ENCODE data around the gene PDZRN3. TPM values are rescaled to one million over a fixed set of nuclear protein-coding genes. Genes with fewer than 3 reads are reported as not detected.

PDZRN3 gene
- total RNA-seq, 2 experiments from 2014 or later = not detected

GRCh38 chr3:73597476-73597875 lies 27.3 kb downstream of the PDZRN3 start:
- H3K36me3 Mint-ChIP-seq (ENCODE audit: low read depth) = no peaks in the 10 kb centered on the region
- H3K27me3 Mint-ChIP-seq = no peaks in the 10 kb centered on the region
- H3K27ac Mint-ChIP-seq = no peak overlapping the region
- no peaks in the 10 kb centered on the region for H3K4me1 Mint-ChIP-seq
- CTCF ChIA-PET = no interaction called here
- DNase-seq = no peak
- H3K9me3 Mint-ChIP-seq = no peaks in the 10 kb centered on the region
- no peak overlapping the region for H3K4me3 Mint-ChIP-seq
- POLR2A ChIA-PET = no interaction called here

GRCh38 chr3:73592154-73593144 lies 32.3 kb downstream of the PDZRN3 start:
- H3K4me3 Mint-ChIP-seq = no peak overlapping the region
- H3K27me3 Mint-ChIP-seq = no peaks in the 10 kb centered on the region
- POLR2A ChIA-PET = no interaction called here
- CTCF ChIA-PET = no interaction called here
- no peak overlapping the region for H3K27ac Mint-ChIP-seq
- H3K36me3 Mint-ChIP-seq (ENCODE audit: low read depth) = no peaks in the 10 kb centered on the region
- H3K9me3 Mint-ChIP-seq = no peaks in the 10 kb centered on the region
- H3K4me1 Mint-ChIP-seq = no peaks in the 10 kb centered on the region
- no peak for DNase-seq

- H3K4me3 Mint-ChIP-seq = no peak overlapping the region
- POLR2A ChIA-PET = no interaction called here
- CTCF ChIA-PET = no interaction called here
- H3K4me1 Mint-ChIP-seq = no peaks in the 10 kb centered on the region
- H3K9me3 Mint-ChIP-seq = no peaks in the 10 kb centered on the region
- no peaks in the 10 kb centered on the region for H3K36me3 Mint-ChIP-seq (ENCODE audit: low read depth)
- no peak for DNase-seq
- no peak overlapping the region for H3K27ac Mint-ChIP-seq
- H3K27me3 Mint-ChIP-seq = no peaks in the 10 kb centered on the region
Measured at GRCh38 chr3:73591286-73591800, 33.4 kb downstream of the PDZRN3 start.

- H3K4me3 Mint-ChIP-seq = no peak overlapping the region
Measured at GRCh38 chr3:73586628-73587027, 38.1 kb downstream of the PDZRN3 start.

GRCh38 chr3:73586190-73586589 lies 38.6 kb downstream of the PDZRN3 start:
- POLR2A ChIA-PET = no interaction called here
- no peaks in the 10 kb centered on the region for H3K4me1 Mint-ChIP-seq
- no peak overlapping the region for H3K4me3 Mint-ChIP-seq
- no peaks in the 10 kb centered on the region for H3K27me3 Mint-ChIP-seq
- DNase-seq = no peak
- no peak overlapping the region for H3K27ac Mint-ChIP-seq
- H3K36me3 Mint-ChIP-seq (ENCODE audit: low read depth) = no peaks in the 10 kb centered on the region
- CTCF ChIA-PET = no interaction called here
- no peaks in the 10 kb centered on the region for H3K9me3 Mint-ChIP-seq

More at GRCh38 chr3:73586628-73587027, 38.1 kb downstream of the PDZRN3 start:
- H3K4me1 Mint-ChIP-seq = no peaks in the 10 kb centered on the region
- POLR2A ChIA-PET = no interaction called here
- H3K9me3 Mint-ChIP-seq = no peaks in the 10 kb centered on the region
- H3K27me3 Mint-ChIP-seq = no peaks in the 10 kb centered on the region
- H3K27ac Mint-ChIP-seq = no peak overlapping the region
- H3K36me3 Mint-ChIP-seq (ENCODE audit: low read depth) = no peaks in the 10 kb centered on the region
- CTCF ChIA-PET = no interaction called here
- DNase-seq = no peak

GRCh38 chr3:73584873-73585272 lies 39.9 kb downstream of the PDZRN3 start:
- Mint-ChIP-seq H3K4me3 (no peak overlapping the region), H3K36me3 (ENCODE audit: low read depth) (no peaks in the 10 kb centered on the region), H3K27ac (no peak overlapping the region), H3K4me1 (no peaks in the 10 kb centered on the region), H3K9me3 (no peaks in the 10 kb centered on the region), H3K27me3 (no peaks in the 10 kb centered on the region)
- DNase-seq = no peak
- ChIA-PET POLR2A (no interaction called here), CTCF (no interaction called here)

- no peak overlapping the region for H3K4me3 Mint-ChIP-seq
- H3K36me3 Mint-ChIP-seq (ENCODE audit: low read depth) = no peaks in the 10 kb centered on the region
- CTCF ChIA-PET = no interaction called here
- DNase-seq = no peak
- POLR2A ChIA-PET = no interaction called here
- no peaks in the 10 kb centered on the region for H3K27me3 Mint-ChIP-seq
- H3K9me3 Mint-ChIP-seq = no peaks in the 10 kb centered on the region
- no peak overlapping the region for H3K27ac Mint-ChIP-seq
- no peaks in the 10 kb centered on the region for H3K4me1 Mint-ChIP-seq
Measured at GRCh38 chr3:73582535-73582934, 42.2 kb downstream of the PDZRN3 start.

- H3K4me1 Mint-ChIP-seq = no peaks in the 10 kb centered on the region
- POLR2A ChIA-PET = no interaction called here
- CTCF ChIA-PET = no interaction called here
Measured at GRCh38 chr3:73581134-73581846, 43.5 kb downstream of the PDZRN3 start.

GRCh38 chr3:73580343-73580742 lies 44.4 kb downstream of the PDZRN3 start:
- POLR2A ChIA-PET = no interaction called here
- DNase-seq = no peak
- no peak overlapping the region for H3K4me3 Mint-ChIP-seq

More at GRCh38 chr3:73581134-73581846, 43.5 kb downstream of the PDZRN3 start:
- Mint-ChIP-seq H3K36me3 (ENCODE audit: low read depth) (no peaks in the 10 kb centered on the region), H3K4me3 (no peak overlapping the region), H3K27me3 (no peaks in the 10 kb centered on the region), H3K27ac (no peak overlapping the region), H3K9me3 (no peaks in the 10 kb centered on the region)
- no peak for DNase-seq

GRCh38 chr3:73577704-73578103 lies 47.0 kb downstream of the PDZRN3 start:
- Mint-ChIP-seq H3K27ac (no peak overlapping the region), H3K4me1 (no peaks in the 10 kb centered on the region), H3K27me3 (no peaks in the 10 kb centered on the region), H3K9me3 (no peaks in the 10 kb centered on the region), H3K36me3 (ENCODE audit: low read depth) (no peaks in the 10 kb centered on the region), H3K4me3 (no peak overlapping the region)
- POLR2A ChIA-PET = no interaction called here
- CTCF ChIA-PET = no interaction called here
- no peak for DNase-seq

More at GRCh38 chr3:73580343-73580742, 44.4 kb downstream of the PDZRN3 start:
- H3K27me3 Mint-ChIP-seq = no peaks in the 10 kb centered on the region
- no peak overlapping the region for H3K27ac Mint-ChIP-seq
- H3K9me3 Mint-ChIP-seq = no peaks in the 10 kb centered on the region
- no peaks in the 10 kb centered on the region for H3K4me1 Mint-ChIP-seq
- no peaks in the 10 kb centered on the region for H3K36me3 Mint-ChIP-seq (ENCODE audit: low read depth)
- CTCF ChIA-PET = no interaction called here

GRCh38 chr3:73576999-73577461 lies 47.7 kb downstream of the PDZRN3 start:
- Mint-ChIP-seq H3K4me3 (no peak overlapping the region), H3K4me1 (no peaks in the 10 kb centered on the region), H3K27ac (no peak overlapping the region), H3K36me3 (ENCODE audit: low read depth) (no peaks in the 10 kb centered on the region), H3K27me3 (peaks cover 2% of the 10 kb centered on the region), H3K9me3 (no peaks in the 10 kb centered on the region)
- no peak for DNase-seq
- ChIA-PET POLR2A (no interaction called here), CTCF (no interaction called here)

- peaks cover 6% of the 10 kb centered on the region for H3K27me3 Mint-ChIP-seq
- no peak overlapping the region for H3K27ac Mint-ChIP-seq
- H3K36me3 Mint-ChIP-seq (ENCODE audit: low read depth) = no peaks in the 10 kb centered on the region
- POLR2A ChIA-PET = no interaction called here
- no peak overlapping the region for H3K4me3 Mint-ChIP-seq
- no peak for DNase-seq
- CTCF ChIA-PET = no interaction called here
- no peaks in the 10 kb centered on the region for H3K9me3 Mint-ChIP-seq
- H3K4me1 Mint-ChIP-seq = no peaks in the 10 kb centered on the region
Measured at GRCh38 chr3:73575953-73576352, 48.8 kb downstream of the PDZRN3 start.

- no peaks in the 10 kb centered on the region for H3K4me1 Mint-ChIP-seq
- H3K36me3 Mint-ChIP-seq (ENCODE audit: low read depth) = no peaks in the 10 kb centered on the region
- no peak overlapping the region for H3K27ac Mint-ChIP-seq
- DNase-seq = no peak
- H3K4me3 Mint-ChIP-seq = no peak overlapping the region
- H3K9me3 Mint-ChIP-seq = no peaks in the 10 kb centered on the region
- peaks cover 9% of the 10 kb centered on the region for H3K27me3 Mint-ChIP-seq
- POLR2A ChIA-PET = no interaction called here
- CTCF ChIA-PET = no interaction called here
Measured at GRCh38 chr3:73575519-73575918, 49.2 kb downstream of the PDZRN3 start.

All from activated CD4-positive, alpha-beta memory T cell treated with anti-CD3 and anti-CD28 coated beads, Interleukin-2, amount 10 ng/mL, durations not matched to agents 7 days and 5 days (primary cell).